Osteoblast (primary cell): ENCODE measurements around the gene STK33. TPM values are rescaled to one million over a fixed set of nuclear protein-coding genes. Genes with fewer than 3 reads are reported as not detected.

ENCODE experiments used
- DNase-seq: peaks from one replicate; pipeline ENCODE4 v3.0.0; 2011; ENCODE audit warnings: low spot score, mixed read lengths; ENCODE audit not compliant: insufficient read length; ENCODE audit errors: missing footprints
- H2AFZ ChIP-seq: 2 replicates; pipeline ENCODE4 v1.6.0; 2011; ENCODE audit warnings: mild to moderate bottlenecking, low read length
- H3K27ac ChIP-seq: 2 replicates; pipeline ENCODE4 v1.5.1; 2011; ENCODE audit warnings: mild to moderate bottlenecking, low read depth, low read length, moderate library complexity
- H3K27me3 ChIP-seq: 2 replicates; pipeline ENCODE4 v1.6.0; 2012; ENCODE audit warnings: mild to moderate bottlenecking, control low read depth, inconsistent platforms, low read length, moderate library complexity; ENCODE audit not compliant: insufficient read depth
- H3K36me3 ChIP-seq: 2 replicates; pipeline ENCODE4 v1.5.1; 2011; ENCODE audit warnings: mild to moderate bottlenecking, low read length, control low read depth, moderate library complexity; ENCODE audit not compliant: insufficient read depth
- H3K4me1 ChIP-seq: 2 replicates; pipeline ENCODE4 v1.5.1; 2011; ENCODE audit warnings: mild to moderate bottlenecking, low read length, control low read depth, moderate library complexity; ENCODE audit not compliant: insufficient read depth
- H3K4me2 ChIP-seq: 2 replicates; pipeline ENCODE4 v1.6.0; 2011; ENCODE audit warnings: mild to moderate bottlenecking, low read length; ENCODE audit not compliant: insufficient read depth
- H3K4me3 ChIP-seq: fragments of 200-600 bp; sonication (generic); 3 replicates; pipeline ENCODE4 v1.5.1; 2012; ENCODE audit warnings: mild to moderate bottlenecking, low read length, inconsistent platforms; ENCODE audit not compliant: insufficient read depth
- H3K79me2 ChIP-seq: 2 replicates; pipeline ENCODE4 v1.6.0; 2012; ENCODE audit warnings: mild to moderate bottlenecking, low read length, control low read depth, inconsistent platforms; ENCODE audit not compliant: insufficient read depth
- H3K9me3 ChIP-seq: 2 replicates; pipeline ENCODE4 v1.5.1; 2011; ENCODE audit warnings: low read depth, low read length, control low read depth
- H4K20me1 ChIP-seq: 2 replicates; pipeline ENCODE4 v1.6.0; 2012; ENCODE audit warnings: mild to moderate bottlenecking, low read length, control low read depth; ENCODE audit not compliant: insufficient read depth
- total RNA-seq: library from RNA; depleted of rRNA; stranded (reverse); fragments of >200 nt; gene quantifications from 2 replicates; pipeline ENCODE4 v1.2.3, GENCODE V29; 2012
- TF ChIP-seq, protein P1 (sequence below): IDR thresholded peaks from 2 replicates; pipeline ENCODE4 v1.5.1; 2011; ENCODE audit warnings: mild to moderate bottlenecking, low read depth, low read length, moderate library complexity; ENCODE audit errors: extremely low read depth

STK33 gene
- total RNA-seq, 1 donor: 0.72 TPM

DNA sequence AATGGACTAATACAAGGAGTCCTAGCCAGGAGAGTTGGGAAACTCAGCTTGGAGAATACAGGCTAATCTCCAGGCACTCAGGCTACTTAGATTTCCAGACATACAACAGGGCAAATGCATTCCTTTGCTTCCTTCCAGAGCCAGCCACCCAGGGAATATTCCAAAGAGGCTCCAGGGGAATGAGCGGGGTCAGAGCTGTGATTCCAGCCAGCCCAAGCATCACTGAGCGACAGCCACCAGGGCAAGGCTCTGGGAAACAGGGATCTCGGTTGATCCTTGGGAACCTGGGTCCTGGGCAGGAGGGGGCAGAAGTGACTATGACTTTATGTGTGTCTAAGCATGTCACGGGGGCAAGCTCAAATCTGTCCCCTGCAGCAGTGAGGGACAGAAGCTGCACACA lies 218.1 kb downstream of the STK33 start:
- Histone ChIP-seq H3K27me3 (no peaks in the 10 kb centered on the region), H3K36me3 (no peaks in the 10 kb centered on the region), H2AFZ (no peak overlapping the region), H4K20me1 (no peaks in the 10 kb centered on the region), H3K4me3 (no peak overlapping the region), H3K9me3 (no peaks in the 10 kb centered on the region), H3K79me2 (no peaks in the 10 kb centered on the region), H3K27ac (no peak overlapping the region), H3K4me1 (no peaks in the 10 kb centered on the region), H3K4me2 (no peak overlapping the region)
- DNase-seq: no peak
- TF ChIP-seq, protein P1, sequence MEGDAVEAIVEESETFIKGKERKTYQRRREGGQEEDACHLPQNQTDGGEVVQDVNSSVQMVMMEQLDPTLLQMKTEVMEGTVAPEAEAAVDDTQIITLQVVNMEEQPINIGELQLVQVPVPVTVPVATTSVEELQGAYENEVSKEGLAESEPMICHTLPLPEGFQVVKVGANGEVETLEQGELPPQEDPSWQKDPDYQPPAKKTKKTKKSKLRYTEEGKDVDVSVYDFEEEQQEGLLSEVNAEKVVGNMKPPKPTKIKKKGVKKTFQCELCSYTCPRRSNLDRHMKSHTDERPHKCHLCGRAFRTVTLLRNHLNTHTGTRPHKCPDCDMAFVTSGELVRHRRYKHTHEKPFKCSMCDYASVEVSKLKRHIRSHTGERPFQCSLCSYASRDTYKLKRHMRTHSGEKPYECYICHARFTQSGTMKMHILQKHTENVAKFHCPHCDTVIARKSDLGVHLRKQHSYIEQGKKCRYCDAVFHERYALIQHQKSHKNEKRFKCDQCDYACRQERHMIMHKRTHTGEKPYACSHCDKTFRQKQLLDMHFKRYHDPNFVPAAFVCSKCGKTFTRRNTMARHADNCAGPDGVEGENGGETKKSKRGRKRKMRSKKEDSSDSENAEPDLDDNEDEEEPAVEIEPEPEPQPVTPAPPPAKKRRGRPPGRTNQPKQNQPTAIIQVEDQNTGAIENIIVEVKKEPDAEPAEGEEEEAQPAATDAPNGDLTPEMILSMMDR: no peak

DNA sequence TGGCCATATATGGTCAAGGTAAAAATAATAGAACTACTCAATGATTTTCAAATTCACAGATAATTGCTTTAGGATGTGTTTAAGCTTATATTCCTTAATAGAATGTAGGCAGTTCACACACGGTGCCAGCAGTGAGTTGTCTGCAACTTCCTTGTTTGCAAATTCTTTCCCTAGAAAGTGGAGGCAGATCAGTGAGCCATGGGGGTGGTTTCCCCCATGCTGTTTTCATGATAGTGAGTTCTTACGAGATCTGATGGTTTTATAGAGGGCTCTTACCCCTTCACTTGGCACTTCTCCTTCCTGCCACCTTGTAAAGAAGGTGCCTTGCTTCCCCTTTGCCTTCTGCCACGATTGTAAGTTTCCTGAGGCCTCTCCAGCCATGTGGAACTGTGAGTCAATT lies 218.6 kb downstream of the STK33 start:
- Histone ChIP-seq H3K4me1 (no peaks in the 10 kb centered on the region), H3K4me3 (no peak overlapping the region), H3K4me2 (no peak overlapping the region), H3K27me3 (no peaks in the 10 kb centered on the region), H4K20me1 (no peaks in the 10 kb centered on the region), H3K36me3 (no peaks in the 10 kb centered on the region), H2AFZ (no peak overlapping the region), H3K9me3 (no peaks in the 10 kb centered on the region), H3K27ac (no peak overlapping the region), H3K79me2 (no peaks in the 10 kb centered on the region)
- no peak for DNase-seq
- TF ChIP-seq, protein P1: no peak

DNA sequence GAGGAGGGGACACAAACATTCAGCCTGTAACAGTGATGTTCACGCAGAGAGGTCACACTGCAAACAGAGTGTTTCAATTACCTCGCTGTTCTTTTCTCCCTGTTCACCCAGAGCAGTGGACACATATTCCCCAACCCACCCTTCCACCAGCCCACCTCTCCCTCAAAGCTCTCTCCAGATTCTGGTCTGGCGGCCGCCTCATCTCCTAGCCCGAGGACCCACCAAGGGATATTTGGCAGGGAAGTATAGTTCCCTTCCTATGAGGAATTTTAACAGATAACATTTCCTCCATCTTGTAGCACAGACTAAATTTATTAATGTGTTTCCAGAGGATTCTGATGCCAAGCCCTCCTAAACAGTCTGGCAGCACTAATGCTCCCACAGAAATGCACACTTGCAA lies 219.3 kb downstream of the STK33 start:
- no peak for DNase-seq
- Histone ChIP-seq H3K4me2 (no peak overlapping the region), H3K4me3 (no peak overlapping the region), H3K4me1 (no peaks in the 10 kb centered on the region), H3K27ac (no peak overlapping the region), H3K36me3 (no peaks in the 10 kb centered on the region), H3K9me3 (no peaks in the 10 kb centered on the region), H2AFZ (no peak overlapping the region), H3K79me2 (no peaks in the 10 kb centered on the region), H4K20me1 (no peaks in the 10 kb centered on the region), H3K27me3 (no peaks in the 10 kb centered on the region)
- TF ChIP-seq, protein P1: no peak

DNA sequence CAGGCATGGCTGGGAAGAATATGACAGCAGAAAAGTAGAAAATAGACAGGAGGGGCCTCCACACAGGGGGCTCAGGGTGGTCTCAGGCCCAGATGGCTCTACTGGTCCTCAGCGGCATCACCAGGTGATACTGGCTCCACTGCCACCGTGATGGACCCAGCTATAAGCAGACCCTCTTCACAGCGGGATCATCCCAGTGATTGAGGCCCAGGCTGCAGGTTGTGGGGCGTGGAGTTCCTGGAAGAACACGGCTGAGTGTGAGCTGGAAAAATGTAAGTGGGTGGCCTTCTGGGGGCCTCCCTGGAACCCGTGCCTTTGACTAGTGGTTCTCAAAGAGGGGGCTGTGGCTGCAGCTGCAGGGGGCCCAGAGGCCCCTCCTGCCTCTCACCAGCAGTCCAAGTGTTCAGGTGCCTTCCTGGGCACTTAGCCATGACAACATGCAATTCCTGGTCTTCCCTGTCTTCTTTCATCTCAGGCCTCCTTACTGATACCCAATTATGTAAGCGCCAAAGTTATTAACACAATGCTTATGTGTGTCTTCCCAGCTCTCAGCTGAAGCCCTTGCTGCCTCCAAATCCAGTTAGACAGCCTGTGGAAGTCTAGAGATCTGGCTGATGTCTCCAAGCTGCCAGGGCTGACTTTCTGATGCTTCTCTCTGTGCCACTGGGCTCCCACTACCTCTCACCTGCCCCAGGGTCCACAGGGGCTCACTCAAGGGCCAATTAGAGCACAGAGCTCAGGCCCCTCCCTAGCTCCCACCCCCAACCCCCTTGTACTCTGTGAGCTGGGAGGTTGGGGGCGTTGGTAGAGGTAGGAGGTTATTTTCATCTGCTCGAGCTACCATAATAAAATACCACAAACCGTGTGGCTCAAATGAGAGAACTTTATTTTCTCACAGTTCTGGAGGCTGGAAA lies 220.3 kb downstream of the STK33 start:
- Histone ChIP-seq H4K20me1 (no peaks in the 10 kb centered on the region), H2AFZ (no peak overlapping the region), H3K4me2 (no peak overlapping the region), H3K27ac (no peak overlapping the region), H3K4me3 (no peak overlapping the region), H3K9me3 (no peaks in the 10 kb centered on the region), H3K79me2 (no peaks in the 10 kb centered on the region), H3K36me3 (no peaks in the 10 kb centered on the region), H3K4me1 (no peaks in the 10 kb centered on the region), H3K27me3 (no peaks in the 10 kb centered on the region)
- peak; percentile 42 for DNase-seq
- TF ChIP-seq, protein P1: no peak
